GM18951 (cell line): ENCODE results near the gene SIMC1.
"Not testable (repeated sequence)": the region's sequence is repeated elsewhere in the genome, so short reads cannot be mapped to it uniquely, and the experiment has no call there.

Experiments used
- POLR2A ChIP-seq: IDR thresholded peaks from 4 replicates; pipeline ENCODE4 v1.6.1; 2011; ENCODE audit warnings: mild to moderate bottlenecking; ENCODE audit not compliant: insufficient read length, insufficient read depth; ENCODE audit errors: extremely low read depth
- in situ Hi-C: fragments of 300-500 bp; cut with MboI; formaldehyde crosslinking; loops from one replicate; pipeline ENCODE4 v1.12.0; 2022; ENCODE audit warnings: low sequenced_read_pairs, mixed read lengths, inconsistent platforms; ENCODE audit not compliant: unreplicated experiment

The SIMC1 gene

GRCh38 chr5:176257871-176258505 is 19.8 kb downstream of the SIMC1 start:
- in situ Hi-C loops, result not testable (repeated sequence)

DNA sequence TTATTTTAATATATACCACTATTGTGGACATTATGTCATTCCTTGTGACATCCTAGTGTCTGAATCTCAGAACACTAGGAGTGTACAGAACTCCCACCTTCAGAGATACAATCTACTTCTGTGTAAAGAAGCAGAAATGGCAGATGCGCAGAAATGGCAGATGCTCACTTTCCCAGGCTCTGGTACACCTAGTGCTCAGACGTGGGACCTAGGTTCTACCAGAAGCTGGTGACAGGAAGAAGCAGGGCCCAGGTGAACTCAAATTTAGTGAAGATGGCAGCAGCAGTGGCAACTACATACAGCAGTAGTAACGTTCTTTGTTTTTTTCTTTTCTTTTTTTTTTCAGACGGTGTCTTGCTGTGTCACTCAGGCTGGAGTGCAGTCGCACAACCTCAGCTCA is 22.5 kb downstream of the SIMC1 start:
- in situ Hi-C loops, result loop anchor here (10.0 kb wide), 1 partner anchor 1384 kb away; no protein-coding TSS in a partner anchor

DNA sequence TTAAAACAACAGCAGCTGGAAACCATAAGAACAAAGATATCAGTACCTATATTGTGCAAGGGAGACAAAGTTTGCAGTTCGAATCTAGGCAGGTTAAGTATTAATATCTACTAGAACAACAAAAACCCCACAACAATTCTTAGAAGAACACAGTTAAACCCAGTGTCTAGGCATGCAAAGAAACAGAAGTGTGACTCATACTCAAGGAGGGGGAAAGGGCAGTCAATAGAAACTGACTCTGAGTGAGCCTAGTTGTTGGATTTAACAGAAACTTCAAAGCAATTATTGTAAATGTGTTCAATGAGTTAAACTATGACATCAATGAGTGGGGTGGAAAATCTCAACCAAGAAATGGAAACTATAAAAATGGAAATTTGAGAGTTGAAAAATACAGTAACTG is 28.2 kb downstream of the SIMC1 start:
- in situ Hi-C loops, result loop anchor here (10.0 kb wide), 1 partner anchor 1378 kb away; no protein-coding TSS in a partner anchor

DNA sequence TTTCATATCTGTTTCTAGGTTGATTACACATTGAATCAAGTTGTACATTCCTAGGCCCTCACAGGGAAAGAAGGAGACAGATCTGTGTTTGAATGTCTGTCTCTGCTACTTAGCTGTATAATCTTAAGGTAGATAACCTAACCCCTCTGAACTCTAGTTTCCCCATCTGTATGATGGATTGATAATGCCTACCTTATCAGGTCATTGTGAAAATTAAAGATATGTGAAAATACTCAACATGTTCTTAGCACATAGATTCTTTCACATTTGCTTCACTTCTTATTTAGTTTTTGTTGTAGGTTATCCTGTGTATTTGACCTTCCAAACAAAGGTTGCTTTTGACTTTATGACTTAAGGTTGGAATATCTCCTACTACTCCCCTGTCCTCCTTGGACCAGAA is 50.8 kb downstream of the SIMC1 start:
- in situ Hi-C loops, result not testable (repeated sequence)

DNA sequence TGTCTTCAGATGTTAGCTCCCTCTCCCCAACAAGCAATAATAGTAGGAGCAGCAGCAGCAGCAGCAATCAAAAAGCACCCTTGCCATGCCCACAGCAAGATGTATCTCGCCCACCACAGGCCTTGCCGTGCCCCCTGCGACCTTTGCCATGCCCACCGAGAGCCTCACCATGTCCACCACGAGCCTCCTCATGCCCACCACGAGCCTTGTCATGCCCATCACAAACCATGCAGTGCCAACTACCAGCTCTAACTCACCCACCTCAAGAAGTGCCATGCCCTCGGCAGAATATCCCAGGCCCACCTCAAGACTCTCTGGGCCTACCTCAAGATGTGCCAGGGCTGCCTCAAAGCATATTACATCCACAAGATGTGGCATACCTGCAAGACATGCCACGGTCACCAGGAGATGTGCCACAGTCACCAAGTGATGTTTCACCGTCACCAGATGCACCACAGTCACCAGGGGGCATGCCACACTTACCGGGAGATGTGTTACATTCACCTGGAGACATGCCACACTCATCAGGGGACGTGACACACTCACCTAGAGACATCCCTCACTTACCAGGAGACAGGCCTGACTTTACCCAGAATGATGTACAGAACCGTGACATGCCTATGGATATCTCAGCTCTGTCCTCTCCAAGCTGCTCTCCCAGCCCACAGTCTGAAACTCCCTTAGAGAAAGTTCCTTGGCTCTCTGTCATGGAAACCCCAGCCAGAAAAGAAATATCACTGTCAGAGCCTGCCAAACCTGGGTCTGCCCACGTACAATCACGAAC is 52.0 kb downstream of the SIMC1 start:
- in situ Hi-C loops, result not testable (repeated sequence)

- in situ Hi-C loops, result not testable (repeated sequence)
Observed at GRCh38 chr5:176305356-176305755, 67.1 kb downstream of the SIMC1 start.

- TF ChIP-seq POLR2A, result no peak
- in situ Hi-C loops, result no loop called here
Observed at GRCh38 chr5:176317534-176318374, 79.5 kb downstream of the SIMC1 start.

DNA sequence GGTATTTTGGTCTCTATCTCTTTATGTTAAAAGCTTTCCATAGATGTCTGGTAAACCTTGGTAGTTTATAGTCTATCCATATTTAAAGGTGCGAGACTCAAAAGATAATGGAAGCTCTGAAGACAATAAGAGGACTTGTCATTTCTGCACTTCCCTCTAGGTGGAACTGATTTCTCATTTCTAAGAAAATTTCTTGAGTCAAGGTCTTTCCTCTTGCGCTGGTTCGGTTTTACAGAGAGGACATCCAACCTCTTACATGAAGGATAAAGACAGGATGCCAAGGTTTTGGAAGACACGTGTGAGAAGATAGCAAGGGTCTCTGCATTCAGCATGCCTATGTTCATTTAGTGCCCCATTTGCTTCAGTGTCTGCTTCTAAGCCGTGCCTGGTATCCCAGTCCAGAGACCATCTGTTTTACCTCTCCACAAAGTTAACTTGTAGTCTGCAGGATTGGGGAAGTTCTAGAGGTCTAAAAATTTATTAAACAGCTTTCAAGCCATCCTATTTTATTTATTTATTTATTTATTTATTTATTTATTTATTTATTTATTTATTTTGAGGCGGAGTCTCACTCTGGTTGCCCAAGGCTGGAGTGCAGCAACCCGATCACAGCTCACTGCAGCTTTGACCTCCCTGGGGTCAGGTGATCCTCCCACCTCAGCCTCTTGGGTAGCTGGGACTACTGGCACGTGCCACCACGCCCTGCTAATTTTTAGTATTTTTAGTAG is 81.8 kb downstream of the SIMC1 start:
- in situ Hi-C loops, result no loop called here
- no peak for TF ChIP-seq POLR2A

GRCh38 chr5:176320577-176320976 is 82.4 kb downstream of the SIMC1 start:
- in situ Hi-C loops, result no loop called here
- no peak for TF ChIP-seq POLR2A

DNA sequence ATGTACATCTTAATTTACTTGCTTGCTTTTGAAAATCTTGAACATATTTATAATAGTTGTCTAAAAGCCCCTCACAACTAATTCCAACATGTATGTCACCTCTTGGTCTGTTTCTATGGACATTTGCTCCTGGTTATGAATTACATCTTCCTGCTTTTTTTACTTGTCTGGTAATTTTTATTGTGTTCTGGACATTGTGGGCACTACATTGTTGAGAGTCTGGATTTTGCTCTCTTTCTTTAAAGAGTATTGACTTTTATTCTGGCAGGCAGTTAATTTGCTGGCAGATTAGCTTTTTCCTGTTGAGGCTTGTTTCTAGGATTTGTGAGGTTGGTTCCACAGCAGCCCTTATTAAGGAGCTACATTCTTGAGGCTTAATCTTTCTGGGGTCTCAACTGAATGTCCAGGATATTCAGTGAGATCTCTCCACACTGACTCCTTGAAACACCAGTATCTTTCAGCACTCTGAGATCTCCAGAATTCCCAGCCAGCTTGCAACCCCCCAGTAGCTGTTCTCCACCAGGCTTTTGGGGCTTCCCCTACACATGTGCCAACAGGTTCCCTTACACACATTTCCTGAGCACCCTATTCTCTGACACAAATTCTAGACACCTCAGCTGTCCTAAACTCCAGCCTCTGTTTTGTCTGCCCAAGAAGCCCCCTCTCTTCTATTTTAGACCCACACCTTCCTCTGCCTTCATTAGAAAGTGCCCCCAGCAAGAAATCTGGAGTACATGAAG is 96.0 kb downstream of the SIMC1 start:
- TF ChIP-seq POLR2A, result no peak
- in situ Hi-C loops, result no loop called here

- in situ Hi-C loops, result no loop called here
- TF ChIP-seq POLR2A, result no peak
Observed at GRCh38 chr5:176337913-176338312, 99.7 kb downstream of the SIMC1 start.

- TF ChIP-seq POLR2A, result no peak
- in situ Hi-C loops, result no loop called here
Observed at GRCh38 chr5:176339304-176339703, 101.1 kb downstream of the SIMC1 start.
